ENCODE measurements around the gene CCDC157. TPM values are rescaled to one million over a fixed set of nuclear protein-coding genes. Genes with fewer than 3 reads are reported as not detected.
A peak's percentile ranks its signal among the peaks of the same experiment; 100 is the strongest.

CCDC157 gene
- total and polyA plus RNA-seq, 9 of the 15 experiments (the other 6 are each of a cell fraction or from before 2014, with no cell fraction given): 0.04 to 1.3 (median 0.68) TPM

GRCh38 chr22:30423301-30423958 lies 66.6 kb downstream of the CCDC157 start (continued):
- TF ChIP-seq BRCA1 (IDR thresholded peaks at IDR 0.05) (no peak), BRCA1 (CRISPR knock-in tag; IDR thresholded peaks at IDR 0.05) (0 out of 2 replicates have a peak, but pooled peaks have one; percentile 72), CBFB (CRISPR knock-in tag; IDR thresholded peaks at IDR 0.05) (no peak), FOXP1 (CRISPR knock-in tag; IDR thresholded peaks at IDR 0.05) (0 out of 2 replicates have a peak, but pooled peaks have one; percentile 44), BCLAF1 (IDR thresholded peaks at IDR 0.05; ENCODE audit: borderline replicate concordance in 1 of 2, control insufficient read depth in 1 of 2, low read depth in 2 of 2, low read length in 1 of 2) (no peak)

GRCh38 chr22:30423959-30424533 lies 67.2 kb downstream of the CCDC157 start:
- Histone ChIP-seq H3K36me3 (ENCODE audit: control insufficient read depth, insufficient read depth, low read length) (peaks cover 30% of the 10 kb centered on the region), H3K4me2 (ENCODE audit: insufficient read depth, low read length) (peak overlapping the region; percentile 94), H3K9ac (ENCODE audit: insufficient read depth in 1 of 2, low read depth in 2 of 2, low read length in 2 of 2) (peak overlapping the region; percentile 94), H3K4me1 (replicated peaks in 1 of 2; ENCODE audit: control insufficient read depth in 2 of 2, insufficient read depth in 2 of 2, low read length in 2 of 2) (peaks cover 46 to 47% of the 10 kb centered on the region in 2 experiments), H3K27me3 (ENCODE audit: control insufficient read depth in 2 of 2, insufficient read depth in 2 of 2, low read length in 2 of 2) (no peaks in the 10 kb centered on the region), H4K20me1 (replicated peaks; ENCODE audit: control insufficient read depth, insufficient read depth, low read length) (no peaks in the 10 kb centered on the region), H3K4me3 (peak overlapping the region; percentile 59), H3K79me2 (ENCODE audit: control insufficient read depth, insufficient read depth, low read length) (peaks cover 64% of the 10 kb centered on the region), H3K9me1 (ENCODE audit: control insufficient read depth, insufficient read depth, low read length) (no peaks in the 10 kb centered on the region), H2AFZ (ENCODE audit: low read depth, low read length) (peak overlapping the region; percentile 57), H3K9me3 (replicated peaks; ENCODE audit: control insufficient read depth, insufficient read depth, low read depth, low read length) (no peaks in the 10 kb centered on the region; the same call in 1 of the 2 replicates), H3K27ac (ENCODE audit: extremely low read depth, low read depth, low read length) (peak overlapping the region; percentile 94)
- 1% methylated on average over 29 of the region's 31 CpGs for WGBS (ENCODE audit: insufficient coverage, low coverage, missing lambda C conversion rate)
- CTCF ChIA-PET (ENCODE audit: low intra/inter-chr PET ratio): no interaction called here
- intact Hi-C loops (cut with micrococcal nuclease) (loop anchor here (1.0 kb wide), 1 partner anchor 20 kb away; no protein-coding TSS in a partner anchor), in situ Hi-C loops (cut with MboI) (no loop called here)
- POLR2A ChIA-PET: interaction anchor here (0.6 to 3.2 kb wide), 6 partner anchors 10 to 184 kb away, joined by 3 to 17 read pairs (median 4); no protein-coding TSS in a partner anchor
- BruUV-seq (replicated peaks): no TSS peak
- FAIRE-seq (peak; percentile 97), DNase-seq (ENCODE audit: extremely low read depth in 1 of 4, low spot score in 3 of 4) (peak; percentile 91 to 98 (median 94)), ATAC-seq (peak; percentile 83)
- TF ChIP-seq XRCC4 (IDR thresholded peaks at IDR 0.05; ENCODE audit: extremely low read depth, insufficient read depth, insufficient read length) (no peak), CREB3L1 (IDR thresholded peaks at IDR 0.05; ENCODE audit: borderline replicate concordance, low read depth) (peak; percentile 61; the same call in 1 of the 2 replicates), NR4A1 (CRISPR knock-in tag; IDR thresholded peaks at IDR 0.05) (no peak), NR4A1 (tag; IDR thresholded peaks at IDR 0.05) (no peak), NR2C2 (CRISPR knock-in tag; IDR thresholded peaks at IDR 0.05) (no peak; the same call in 1 of the 2 replicates), NR2C2 (tag; IDR thresholded peaks at IDR 0.05) (peak; percentile 82), KLF13 (tag; IDR thresholded peaks at IDR 0.05; ENCODE audit: borderline replicate concordance, low read depth) (no peak), USF1 (CRISPR knock-in tag; IDR thresholded peaks at IDR 0.05) (peak; percentile 94), ZNF41 (CRISPR knock-in tag; conservative IDR thresholded peaks at IDR 0.05) (no peak)
